Endodermal cell (in vitro differentiated cells): ENCODE results near the gene CFB. TPM values are rescaled to one million over a fixed set of nuclear protein-coding genes. Genes with fewer than 3 reads are reported as not detected.

Source experiments
- DNase-seq: peaks from one replicate; pipeline ENCODE4 v3.0.0-alpha.2; 2017
- H3K27ac ChIP-seq: 2 replicates; pipeline ENCODE4 v1.5.1; 2013; ENCODE audit warnings: mild to moderate bottlenecking, low read depth, low read length, moderate library complexity
- H3K27me3 ChIP-seq: 2 replicates; pipeline ENCODE4 v1.6.1; 2013; ENCODE audit warnings: mild to moderate bottlenecking, low read length, moderate library complexity; ENCODE audit not compliant: insufficient read depth, control insufficient read depth, poor library complexity, severe bottlenecking
- H3K36me3 ChIP-seq: 2 replicates; pipeline ENCODE4 v1.7.0; 2013; ENCODE audit warnings: mild to moderate bottlenecking, low read length, moderate library complexity; ENCODE audit not compliant: control insufficient read depth, insufficient read depth
- H3K4me1 ChIP-seq: one replicate; pipeline ENCODE4 v1.7.0; 2013; ENCODE audit warnings: low read length; ENCODE audit not compliant: control insufficient read depth, insufficient read depth
- H3K4me3 ChIP-seq: 2 replicates; pipeline ENCODE4 v1.5.1; 2013; ENCODE audit warnings: mild to moderate bottlenecking, low read length, moderate library complexity
- H3K9ac ChIP-seq: 2 replicates; pipeline ENCODE4 v1.6.1; 2013; ENCODE audit warnings: mild to moderate bottlenecking, low read length, moderate library complexity; ENCODE audit not compliant: poor library complexity, severe bottlenecking; ENCODE audit errors: extremely low read depth
- H3K9me3 ChIP-seq: 2 replicates; pipeline ENCODE4 v1.6.1; 2013; ENCODE audit warnings: mild to moderate bottlenecking, low read length, moderate library complexity; ENCODE audit not compliant: control insufficient read depth
- H3K27ac Mint-ChIP-seq: 2 replicates; pipeline ENCODE4 v1.8.0; 2020; ENCODE audit warnings: mixed read lengths
- H3K27me3 Mint-ChIP-seq: 2 replicates; pipeline ENCODE4 v1.8.0; 2021; ENCODE audit warnings: mild to moderate bottlenecking, mixed read lengths; ENCODE audit not compliant: insufficient read depth
- H3K36me3 Mint-ChIP-seq: 2 replicates; pipeline ENCODE4 v1.8.0; 2020; ENCODE audit warnings: low read depth, mixed read lengths
- H3K4me1 Mint-ChIP-seq: 2 replicates; pipeline ENCODE4 v1.8.0; 2020; ENCODE audit warnings: mixed read lengths
- H3K4me3 Mint-ChIP-seq: 2 replicates; pipeline ENCODE4 v1.8.0; 2020; ENCODE audit warnings: mild to moderate bottlenecking, moderate library complexity, mixed read lengths
- H3K9me3 Mint-ChIP-seq: 2 replicates; pipeline ENCODE4 v1.8.0; 2020; ENCODE audit warnings: mild to moderate bottlenecking, mixed read lengths
- CTCF ChIP-seq: fragments of 200-600 bp; sonication (generic); conservative IDR thresholded peaks from 2 replicates; pipeline ENCODE4 v1.5.0; 2021; ENCODE audit warnings: antibody characterized with exemption, mild to moderate bottlenecking
- WGBS, 2 experiments: methylation state at CpG; one replicate each; pipeline versions ENCODE4 v1.1.5 to v1.1.7; 2013; ENCODE audit warnings: missing lambda C conversion rate in 2 of 2, mixed read lengths in 1 of 2; ENCODE audit not compliant: insufficient coverage in 1 of 2, insufficient read length in 1 of 2; 5-methylcytosine and 5-hydroxymethylcytosine counted together
- total RNA-seq, 2 donors: library from RNA; stranded (reverse); fragmentation: NEBNext Ultra II Directional in 1 of 2; extraction: Animal tissue kit (Norgen Biotek cat#: 25700) in 1 of 2; gene quantifications; 2 replicates in 1 of 2; 3 replicates in 1 of 2; pipeline ENCODE4 v1.2.1, GENCODE V29; 2021

CFB gene
- total RNA-seq, 2 donors from 2014 or later: 0.51 to 0.66 TPM

DNA sequence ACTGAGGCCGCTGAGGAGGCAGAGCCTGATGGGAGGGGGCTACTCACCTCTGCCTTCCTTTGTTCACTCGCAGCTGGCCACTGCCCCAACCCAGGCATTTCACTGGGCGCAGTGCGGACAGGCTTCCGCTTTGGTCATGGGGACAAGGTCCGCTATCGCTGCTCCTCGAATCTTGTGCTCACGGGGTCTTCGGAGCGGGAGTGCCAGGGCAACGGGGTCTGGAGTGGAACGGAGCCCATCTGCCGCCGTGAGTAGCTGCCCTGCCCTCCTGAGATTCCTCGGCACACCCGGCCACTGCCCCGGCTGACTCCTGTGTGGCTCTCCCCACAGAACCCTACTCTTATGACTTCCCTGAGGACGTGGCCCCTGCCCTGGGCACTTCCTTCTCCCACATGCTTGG lies 12.4 kb upstream of the CFB start:
- H3K36me3 ChIP-seq: no peaks in the 10 kb centered on the region
- Mint-ChIP-seq H3K4me3 (no peak overlapping the region), H3K36me3 (no peaks in the 10 kb centered on the region), H3K27ac (no peak overlapping the region), H3K4me1 (no peaks in the 10 kb centered on the region), H3K9me3 (peaks cover 19% of the 10 kb centered on the region), H3K27me3 (peaks cover 23% of the 10 kb centered on the region)
- DNase-seq: no peak
- no peaks in the 10 kb centered on the region for H3K4me1 ChIP-seq
- H3K4me3 ChIP-seq: no peak overlapping the region
- WGBS, 2 experiments: 91 to 92% methylated on average over 11 to 19 of the region's 19 CpGs
- no peaks in the 10 kb centered on the region for H3K9me3 ChIP-seq
- H3K9ac ChIP-seq: no peak overlapping the region
- H3K27me3 ChIP-seq: no peaks in the 10 kb centered on the region
- no peak overlapping the region for H3K27ac ChIP-seq
- no peak for TF ChIP-seq CTCF

- no peak overlapping the region for H3K4me3 ChIP-seq
- Mint-ChIP-seq H3K27me3 (peaks cover 28% of the 10 kb centered on the region), H3K27ac (no peak overlapping the region), H3K4me1 (no peaks in the 10 kb centered on the region), H3K4me3 (no peak overlapping the region), H3K9me3 (peaks cover 19% of the 10 kb centered on the region), H3K36me3 (no peaks in the 10 kb centered on the region)
- H3K9ac ChIP-seq: no peak overlapping the region
- no peaks in the 10 kb centered on the region for H3K4me1 ChIP-seq
- no peak for TF ChIP-seq CTCF
- H3K27ac ChIP-seq: no peak overlapping the region
- H3K36me3 ChIP-seq: no peaks in the 10 kb centered on the region
- H3K27me3 ChIP-seq: peaks cover 4% of the 10 kb centered on the region
- DNase-seq: no peak
- 100% methylated on average over 3 of the region's 3 CpGs; no CpG with 5 or more reads in 1 of the 2 experiments for WGBS, 2 experiments
- H3K9me3 ChIP-seq: no peaks in the 10 kb centered on the region
Measured at GRCh38 chr6:31935021-31935420, 10.9 kb upstream of the CFB start.

DNA sequence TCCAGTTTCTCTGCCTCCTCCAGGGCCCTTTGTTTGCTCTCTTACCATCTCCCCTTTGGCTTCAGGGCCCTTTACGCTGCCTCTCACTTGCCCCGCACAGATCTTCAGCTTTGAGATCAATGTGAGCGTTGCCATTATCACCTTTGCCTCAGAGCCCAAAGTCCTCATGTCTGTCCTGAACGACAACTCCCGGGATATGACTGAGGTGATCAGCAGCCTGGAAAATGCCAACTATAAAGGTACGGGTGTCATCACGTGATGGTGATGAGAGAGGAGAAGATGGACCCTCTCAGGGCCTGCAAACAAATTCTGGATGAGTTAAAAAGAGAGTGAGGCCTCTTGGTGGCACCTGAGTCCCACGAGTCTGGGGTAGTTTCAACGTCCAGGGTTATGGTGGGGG lies 10.1 kb upstream of the CFB start:
- Mint-ChIP-seq H3K27me3 (peaks cover 28% of the 10 kb centered on the region), H3K4me3 (no peak overlapping the region), H3K4me1 (peaks cover 2% of the 10 kb centered on the region), H3K36me3 (no peaks in the 10 kb centered on the region), H3K9me3 (peaks cover 18% of the 10 kb centered on the region), H3K27ac (no peak overlapping the region)
- Histone ChIP-seq H3K27me3 (peaks cover 4% of the 10 kb centered on the region), H3K9me3 (no peaks in the 10 kb centered on the region), H3K27ac (no peak overlapping the region), H3K4me3 (no peak overlapping the region), H3K36me3 (no peaks in the 10 kb centered on the region), H3K4me1 (no peaks in the 10 kb centered on the region), H3K9ac (no peak overlapping the region)
- no peak for DNase-seq
- TF ChIP-seq CTCF: no peak
- WGBS, 2 experiments: 89 to 92% methylated on average over 9 of the region's 9 CpGs
